Measurements from ENCODE around the gene TMEM272.

TMEM272 gene

GRCh38 chr13:51849145-51850101 lies 4.4 kb upstream of the TMEM272 start:
- DNase-seq: peak; percentile 70

- DNase-seq: no peak
Observed at GRCh38 chr13:51848674-51849073, 3.7 kb upstream of the TMEM272 start.

- DNase-seq: no peak
Observed at GRCh38 chr13:51846756-51847155, 1.8 kb upstream of the TMEM272 start.

GRCh38 chr13:51845574-51846318 lies 769 bp upstream of the TMEM272 start:
- no peak for DNase-seq

- DNase-seq: no peak
Observed at GRCh38 chr13:51843529-51843928, 1.4 kb downstream of the TMEM272 start.

- no peak for DNase-seq
Observed at GRCh38 chr13:51841732-51842131, 3.2 kb downstream of the TMEM272 start.

- no peak for DNase-seq
Observed at GRCh38 chr13:51840917-51841316, 4.1 kb downstream of the TMEM272 start.

- no peak for DNase-seq
Observed at GRCh38 chr13:51839711-51840540, 5.1 kb downstream of the TMEM272 start.

- DNase-seq: no peak
Observed at GRCh38 chr13:51838240-51838846, 6.6 kb downstream of the TMEM272 start.

- DNase-seq: no peak
Observed at GRCh38 chr13:51837016-51837415, 8.0 kb downstream of the TMEM272 start.

- no peak for DNase-seq
Observed at GRCh38 chr13:51834581-51835171, 10.3 kb downstream of the TMEM272 start.

- no peak for DNase-seq
Observed at GRCh38 chr13:51833980-51834379, 11.0 kb downstream of the TMEM272 start.

GRCh38 chr13:51832471-51833152 lies 12.4 kb downstream of the TMEM272 start:
- DNase-seq: no peak

- no peak for DNase-seq
Observed at GRCh38 chr13:51831519-51831918, 13.5 kb downstream of the TMEM272 start.

GRCh38 chr13:51829568-51829899 lies 15.4 kb downstream of the TMEM272 start:
- no peak for DNase-seq

- DNase-seq: no peak
Observed at GRCh38 chr13:51828730-51829567, 16.0 kb downstream of the TMEM272 start.

- DNase-seq: peak; percentile 21
Observed at GRCh38 chr13:51827254-51827653, 17.7 kb downstream of the TMEM272 start.

GRCh38 chr13:51826606-51827005 lies 18.4 kb downstream of the TMEM272 start:
- DNase-seq: no peak

- no peak for DNase-seq
Observed at GRCh38 chr13:51825681-51826254, 19.2 kb downstream of the TMEM272 start.

- DNase-seq: no peak
Observed at GRCh38 chr13:51825165-51825592, 19.8 kb downstream of the TMEM272 start.

All from stimulated activated CD8-positive, alpha-beta memory T cell treated with anti-CD3 and anti-CD28 coated beads, Interleukin-4, amount 100 ng/mL, for 48 hours (primary cell).